GM19193 (cell line): ENCODE data around the gene ZNF296.
A peak's percentile ranks its signal among the peaks of the same experiment; 100 is the strongest.

Experiments used
- POLR2A ChIP-seq: IDR thresholded peaks from 4 replicates; pipeline ENCODE4 v1.6.1; 2011; ENCODE audit not compliant: insufficient read depth, insufficient read length; ENCODE audit errors: extremely low read depth

ZNF296 gene

GRCh38 chr19:45059258-45059965, 16.9 kb downstream of the ZNF296 start:
- no peak for TF ChIP-seq POLR2A

- TF ChIP-seq POLR2A: no peak
Measured at GRCh38 chr19:45058622-45059159, 17.6 kb downstream of the ZNF296 start.

DNA sequence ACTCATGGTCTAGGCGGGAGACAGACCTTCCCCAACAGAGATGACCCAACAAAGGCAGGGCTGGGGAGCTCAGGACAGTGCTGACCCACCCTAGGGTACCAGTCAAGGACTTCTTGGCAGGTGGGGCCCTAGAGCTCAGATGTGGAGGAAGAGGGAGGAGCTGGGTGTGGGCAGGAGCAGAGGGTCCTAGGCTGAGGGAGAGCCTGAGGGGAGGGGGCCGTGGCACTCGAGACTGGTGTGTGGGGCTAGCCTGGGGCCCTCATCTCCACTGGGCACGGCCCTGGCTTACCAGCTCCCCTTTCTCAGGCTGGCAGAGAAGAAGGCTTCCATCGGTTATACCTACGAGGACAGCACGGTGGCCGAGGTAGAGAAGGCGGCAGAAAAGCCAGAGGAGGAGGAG, 18.8 kb downstream of the ZNF296 start:
- no peak for TF ChIP-seq POLR2A

- no peak for TF ChIP-seq POLR2A
Measured at GRCh38 chr19:45056831-45057230, 19.4 kb downstream of the ZNF296 start.

GRCh38 chr19:45051929-45052579, 24.2 kb downstream of the ZNF296 start:
- no peak for TF ChIP-seq POLR2A

- TF ChIP-seq POLR2A: no peak
Measured at GRCh38 chr19:45050036-45050435, 26.2 kb downstream of the ZNF296 start.

DNA sequence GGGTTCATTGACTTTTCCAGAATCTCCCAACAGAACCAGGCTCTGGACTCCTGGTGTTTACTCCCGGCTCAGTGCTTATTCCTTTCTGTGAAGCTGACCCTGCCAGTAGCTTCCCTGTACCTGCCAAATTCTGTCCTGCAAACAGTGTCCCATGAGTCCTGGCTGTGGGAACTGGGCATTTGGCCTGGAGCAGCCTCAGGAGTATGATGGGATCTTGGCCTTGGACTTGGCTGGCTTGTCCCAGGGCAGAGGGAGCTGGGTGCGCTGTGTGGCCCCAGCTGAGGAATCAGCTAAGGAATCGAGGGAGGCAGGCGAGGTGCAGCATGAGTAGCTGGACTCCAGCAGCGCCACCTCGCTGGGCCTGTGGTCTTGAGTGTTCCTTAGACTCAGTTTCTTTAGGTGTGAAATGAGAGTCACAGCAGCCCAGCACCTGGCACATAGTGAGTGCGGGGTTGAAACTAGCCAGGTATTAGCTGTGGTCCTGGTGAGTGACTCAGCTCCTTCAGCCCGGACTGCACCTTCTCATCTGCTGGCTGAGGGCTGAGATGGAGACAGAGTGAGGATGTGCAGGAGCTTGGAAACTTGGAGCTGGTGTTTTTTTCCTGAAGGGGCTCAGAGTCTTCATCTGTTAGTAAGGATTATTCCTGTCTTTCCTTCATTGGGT, 27.1 kb downstream of the ZNF296 start:
- no peak for TF ChIP-seq POLR2A

GRCh38 chr19:45047188-45047797, 29.0 kb downstream of the ZNF296 start:
- no peak for TF ChIP-seq POLR2A

DNA sequence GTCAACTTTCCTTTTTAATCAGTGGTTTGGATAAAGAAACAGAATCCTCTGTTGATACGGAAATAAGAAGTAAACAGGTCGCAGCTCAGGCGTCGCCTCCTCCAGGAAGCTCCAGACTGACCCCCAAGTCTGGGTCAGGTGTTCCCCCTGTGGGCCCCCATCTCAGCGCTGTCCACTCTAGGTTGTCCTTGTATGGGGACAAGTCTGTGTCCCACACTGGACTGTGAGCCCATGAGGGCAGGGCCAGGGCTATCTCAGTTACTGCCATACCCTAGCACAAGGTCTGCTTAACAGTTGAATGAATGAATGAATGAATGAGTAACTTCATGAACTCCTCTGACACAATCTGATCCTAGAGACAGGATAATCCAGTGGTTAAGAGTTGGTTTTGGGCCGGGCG, 29.9 kb downstream of the ZNF296 start:
- TF ChIP-seq POLR2A: no peak

DNA sequence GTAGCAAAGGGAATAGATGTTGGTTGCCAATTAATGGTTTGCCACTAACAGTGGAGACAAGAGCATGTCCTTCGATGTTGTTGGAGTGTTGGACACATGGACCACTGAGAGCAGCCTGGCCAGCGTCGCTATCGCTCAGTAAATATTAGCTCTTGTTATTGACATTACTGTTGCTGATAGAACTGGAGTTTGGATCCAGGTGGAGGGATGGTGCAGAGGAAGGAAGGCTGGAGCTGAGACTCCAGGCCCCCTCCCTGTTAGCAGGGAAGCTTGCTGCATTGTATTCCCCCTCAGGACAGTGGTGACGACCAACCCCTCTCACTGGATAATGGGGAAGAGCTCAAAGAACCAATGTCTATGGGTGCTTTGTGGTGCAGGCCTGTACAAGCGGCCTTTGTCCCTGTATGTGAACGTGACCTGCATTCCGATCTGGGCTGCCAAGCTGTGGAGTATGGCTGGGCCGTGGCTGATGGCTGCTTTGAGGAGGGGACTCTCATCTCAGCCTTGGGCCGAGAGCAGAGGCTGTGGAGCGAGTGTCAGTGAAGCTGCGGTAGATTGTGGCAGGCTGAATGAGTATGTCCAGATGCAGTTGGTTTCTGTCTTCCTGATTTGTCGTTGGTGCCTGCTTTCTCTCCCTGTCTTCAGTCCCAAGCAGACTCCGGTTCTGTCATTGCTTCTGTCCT, 30.5 kb downstream of the ZNF296 start:
- no peak for TF ChIP-seq POLR2A

- TF ChIP-seq POLR2A: no peak
Measured at GRCh38 chr19:45041125-45041524, 35.2 kb downstream of the ZNF296 start.

GRCh38 chr19:45040059-45040771, 36.1 kb downstream of the ZNF296 start:
- no peak for TF ChIP-seq POLR2A

DNA sequence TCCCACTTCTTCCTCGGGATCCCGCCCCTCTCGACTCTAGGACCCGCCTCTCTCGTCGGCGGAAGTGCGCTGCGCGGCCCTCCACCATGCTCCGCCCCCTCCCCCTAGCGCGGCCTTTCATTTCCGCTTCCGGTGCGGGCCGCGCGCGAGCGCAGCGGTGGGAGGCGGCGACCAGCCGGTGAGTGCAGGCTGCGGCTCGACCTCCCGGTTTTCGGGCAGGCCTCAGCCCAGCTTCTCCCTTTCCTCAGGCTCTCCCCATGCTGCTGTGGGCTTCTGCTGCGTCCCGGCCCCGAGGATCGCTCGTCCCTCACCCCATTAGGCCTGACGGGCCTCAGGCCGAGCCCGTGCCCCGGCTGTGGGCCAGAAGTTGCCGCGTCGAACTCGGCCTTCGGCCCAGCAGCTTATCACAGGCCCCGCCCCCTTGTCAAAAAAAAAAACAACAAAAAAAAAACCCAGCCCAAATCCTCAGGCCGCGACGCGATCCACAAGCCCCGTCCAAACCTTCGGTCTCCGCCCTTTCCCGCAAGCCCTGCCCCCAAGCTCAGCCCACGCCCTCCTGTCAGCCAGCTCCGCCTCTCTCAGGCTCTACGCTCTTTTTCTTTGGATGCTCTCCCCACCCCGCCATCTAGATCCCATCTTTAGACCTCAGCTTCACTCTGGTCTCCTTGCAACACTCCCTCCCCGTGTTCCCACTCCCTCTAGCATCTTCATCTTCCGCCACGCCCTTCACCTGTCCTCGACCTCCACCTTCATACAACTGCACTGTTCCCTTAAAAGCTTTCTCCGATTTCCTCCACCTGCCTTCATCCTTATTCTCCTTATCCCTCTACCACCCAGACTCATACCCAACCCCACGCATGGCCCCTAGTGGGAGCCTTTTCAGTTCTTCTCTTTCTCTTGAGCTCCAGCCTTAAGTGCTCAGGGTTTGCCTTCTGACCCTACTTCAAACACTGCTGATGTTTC, 37.1 kb downstream of the ZNF296 start, which contains the start of gene CLASRP:
TSS of gene CLASRP (plus strand) at position 115 of the 963 bp plus-strand sequence. CDS start 1,168 bp downstream, outside the sequence.
- peak; percentile 95 for TF ChIP-seq POLR2A
